GM06990 (cell line): ENCODE measurements around the gene TTLL12.

Experiments used
- DNase-seq: peaks from one replicate; pipeline ENCODE4 v3.0.0-alpha.2; 2011; ENCODE audit not compliant: insufficient read length; ENCODE audit errors: extremely low read depth
- H3K27me3 ChIP-seq: replicated peaks from 2 replicates; pipeline ENCODE4 v1.6.0; 2011; ENCODE audit warnings: low read length; ENCODE audit not compliant: control insufficient read depth, insufficient read depth
- H3K36me3 ChIP-seq: 2 replicates; pipeline ENCODE4 v1.5.1; 2011; ENCODE audit warnings: low read length; ENCODE audit not compliant: control insufficient read depth, insufficient read depth
- H3K4me3 ChIP-seq: replicated peaks from 2 replicates; pipeline ENCODE4 v1.5.1; 2011; ENCODE audit warnings: low read depth, mild to moderate bottlenecking, control low read depth, low read length
- CTCF ChIP-seq: IDR thresholded peaks from 2 replicates; pipeline ENCODE4 v1.5.1; 2011; ENCODE audit warnings: low read length, control low read depth, mild to moderate bottlenecking, inconsistent platforms; ENCODE audit not compliant: insufficient read depth, poor library complexity, severe bottlenecking

Gene TTLL12

GRCh38 chr22:43157874-43158546, 28.9 kb downstream of the TTLL12 start:
- no peak for DNase-seq
- Histone ChIP-seq H3K27me3 (no peaks in the 10 kb centered on the region), H3K36me3 (0 out of 2 replicates have a peak, but pooled peaks cover 1% of the 10 kb centered on the region), H3K4me3 (no peak overlapping the region)
- TF ChIP-seq CTCF = no peak

GRCh38 chr22:43156413-43156812, 30.5 kb downstream of the TTLL12 start:
- H3K36me3 ChIP-seq = no peaks in the 10 kb centered on the region
- no peak for TF ChIP-seq CTCF
- no peak for DNase-seq
- H3K4me3 ChIP-seq = no peak overlapping the region
- H3K27me3 ChIP-seq = no peaks in the 10 kb centered on the region

GRCh38 chr22:43155789-43156188, 31.1 kb downstream of the TTLL12 start:
- DNase-seq = no peak
- Histone ChIP-seq H3K36me3 (no peaks in the 10 kb centered on the region), H3K4me3 (no peak overlapping the region), H3K27me3 (no peaks in the 10 kb centered on the region)
- TF ChIP-seq CTCF = no peak

GRCh38 chr22:43154887-43155536, 31.9 kb downstream of the TTLL12 start:
- TF ChIP-seq CTCF = no peak
- no peak for DNase-seq
- no peak overlapping the region for H3K4me3 ChIP-seq
- H3K36me3 ChIP-seq = no peaks in the 10 kb centered on the region
- H3K27me3 ChIP-seq = no peaks in the 10 kb centered on the region

GRCh38 chr22:43153899-43154298, 33.0 kb downstream of the TTLL12 start:
- Histone ChIP-seq H3K4me3 (no peak overlapping the region), H3K27me3 (no peaks in the 10 kb centered on the region), H3K36me3 (no peaks in the 10 kb centered on the region)
- DNase-seq = no peak
- no peak for TF ChIP-seq CTCF
